Suprapubic skin (tissue), 4 donors: Measurements from ENCODE around the gene PTP4A2.

Experiments
- CTCF ChIP-seq, 2 donors: fragments of 200-600 bp in 1 of 2; fragments of 450-650 bp in 1 of 2; sonication (generic) in 1 of 2; IDR thresholded peaks; one replicate each; pipeline ENCODE4 v1.5.1; 2016 to 2019; ENCODE audit warnings: antibody characterized with exemption in 2 of 2, mild to moderate bottlenecking in 1 of 2, moderate library complexity in 1 of 2
- EP300 ChIP-seq: sonication (generic); formaldehyde crosslinking; IDR thresholded peaks from one replicate; pipeline ENCODE4 v1.6.1; 2017; ENCODE audit warnings: antibody characterized with exemption
- POLR2A ChIP-seq, 2 donors: fragments of 450-650 bp; IDR thresholded peaks; one replicate each; pipeline ENCODE4 v1.6.1; 2017; ENCODE audit warnings: antibody characterized with exemption in 2 of 2, mild to moderate bottlenecking in 2 of 2, moderate library complexity in 2 of 2
- POLR2AphosphoS5 ChIP-seq, 3 donors: sonication (generic); formaldehyde crosslinking; IDR thresholded peaks; one replicate each; pipeline ENCODE4 v1.6.1; 2017; ENCODE audit warnings: antibody characterized with exemption in 3 of 3

- TF ChIP-seq EP300 (no peak), CTCF (IDR thresholded peaks at IDR 0.05) (no peak), POLR2A (IDR thresholded peaks at IDR 0.05) (no peak), POLR2AphosphoS5 (IDR thresholded peaks at IDR 0.05) (no peak)
Measured at GRCh38 chr1:31936278-31936980, 1.7 kb downstream of the PTP4A2 start.
